ENCODE results near the gene ARHGAP27. TPM values are rescaled to one million over a fixed set of nuclear protein-coding genes. Genes with fewer than 3 reads are reported as not detected.
"Not testable (repeated sequence)": the region's sequence is repeated elsewhere in the genome, so short reads cannot be mapped to it uniquely, and the experiment has no call there.

ARHGAP27 gene
- total and polyA plus RNA-seq, 2 of the 4 experiments (the other 2 are of a cell fraction), result under 0.01 to 0.89 TPM

DNA sequence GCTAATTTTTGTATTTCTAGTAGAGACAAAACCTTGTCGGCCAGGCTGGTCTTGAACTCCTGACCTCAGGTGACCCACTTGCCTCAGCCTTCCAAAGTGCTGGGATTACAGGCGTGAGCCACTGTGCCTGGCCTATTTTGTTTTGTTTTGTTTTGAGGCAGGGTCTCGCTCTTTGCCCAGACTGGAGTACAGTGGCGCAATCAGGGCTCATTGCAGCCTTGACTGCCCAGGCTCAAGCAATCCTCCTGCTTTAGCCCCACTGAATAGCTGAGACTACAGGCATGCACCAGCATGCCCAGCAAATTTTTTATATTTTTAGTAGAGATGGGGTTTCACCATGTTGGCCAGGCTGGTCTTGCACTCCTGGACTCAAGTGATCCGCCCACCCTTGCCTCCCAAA lies 27.8 kb upstream of the ARHGAP27 start:
- H4K8ac ChIP-seq (ENCODE audit: low read depth in 2 of 2, low read length in 2 of 2); H3K4me3 ChIP-seq (ENCODE audit: insufficient read depth, low read depth, low read length); H3K4me2 ChIP-seq (ENCODE audit: low read depth, low read length); H2AFZ ChIP-seq (replicated peaks; ENCODE audit: low read length, poor library complexity); H2BK120ac ChIP-seq (ENCODE audit: low read depth, low read length); H2AK9ac ChIP-seq (replicated peaks; ENCODE audit: low read depth, low read length, poor library complexity); H3K9me3 ChIP-seq (ENCODE audit: control insufficient read depth, insufficient read depth, low read length); H3K9ac ChIP-seq (ENCODE audit: low read depth, low read length); H3K23ac ChIP-seq (ENCODE audit: low read depth, low read length); H4K5ac ChIP-seq (ENCODE audit: low read depth, low read length); H3K27me3 ChIP-seq (ENCODE audit: control insufficient read depth, insufficient read depth, low read length); H2AK5ac ChIP-seq (ENCODE audit: low read depth, low read length); H2BK20ac ChIP-seq (ENCODE audit: low read depth, low read length); H3K14ac ChIP-seq (replicated peaks; ENCODE audit: low read depth, low read length); H3K27ac ChIP-seq (ENCODE audit: insufficient read depth, low read length); H3K79me1 ChIP-seq (ENCODE audit: low read depth in 1 of 2, low read length in 2 of 2); intact Hi-C loops (cut with micrococcal nuclease); H3K4ac ChIP-seq (ENCODE audit: low read depth, low read length); H2BK15ac ChIP-seq (ENCODE audit: low read depth, low read length); H2BK5ac ChIP-seq (ENCODE audit: low read depth, low read length, poor library complexity, severe bottlenecking); POLR2A ChIA-PET (ENCODE audit: unreplicated experiment); BruUV-seq (replicated peaks); in situ Hi-C loops (cut with MboI; ENCODE audit: low sequenced_read_pairs); H3K56ac ChIP-seq (ENCODE audit: extremely low read depth, insufficient read depth, low read length); H3K18ac ChIP-seq (ENCODE audit: low read depth, low read length); CTCF ChIA-PET; dilution Hi-C loops (cut with HindIII; ENCODE audit: low sequenced_read_pairs, unreplicated experiment); H4K20me1 ChIP-seq (ENCODE audit: insufficient read depth, low read length); H3K4me1 ChIP-seq (ENCODE audit: control insufficient read depth, insufficient read depth, low read length); DNase-seq; H4K91ac ChIP-seq (ENCODE audit: insufficient read depth, low read depth, low read length); H3K9me1 ChIP-seq (ENCODE audit: insufficient read depth, low read length): not testable (repeated sequence)
- no CpG with 5 or more reads among the region's 5 CpGs for WGBS, 2 experiments (ENCODE audit: extremely low coverage in 2 of 2, insufficient read length in 1 of 2)
- ATAC-seq (ENCODE audit: low read depth), result peak; percentile 13; the same call in 1 of the 2 replicates
- peaks cover 11% of the 10 kb centered on the region for H3K36me3 ChIP-seq (ENCODE audit: control insufficient read depth, insufficient read depth, low read length)

DNA sequence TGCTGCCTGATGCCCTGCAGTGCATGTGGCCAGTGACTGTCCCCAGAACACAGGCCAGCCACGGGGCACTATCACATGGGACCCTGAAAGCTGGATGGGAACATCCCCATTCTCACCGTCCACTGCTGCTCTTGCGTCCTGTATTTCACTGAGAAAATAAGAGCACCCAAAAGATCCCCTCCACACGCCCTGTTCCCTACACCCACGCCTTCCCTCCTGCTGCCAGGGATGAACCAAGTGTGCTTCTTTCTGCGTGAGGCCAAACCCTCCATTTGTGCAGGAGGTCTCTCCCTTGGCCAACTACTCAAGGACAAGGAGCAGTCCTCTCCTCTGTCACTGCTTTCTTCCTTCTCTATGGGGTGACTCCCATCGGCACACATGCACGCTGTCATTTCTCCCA lies 21.7 kb upstream of the ARHGAP27 start:
- H2AK5ac ChIP-seq (ENCODE audit: low read depth, low read length); DNase-seq; H3K4ac ChIP-seq (ENCODE audit: low read depth, low read length); H3K4me3 ChIP-seq (ENCODE audit: insufficient read depth, low read depth, low read length); H2AK9ac ChIP-seq (replicated peaks; ENCODE audit: low read depth, low read length, poor library complexity); H2BK5ac ChIP-seq (ENCODE audit: low read depth, low read length, poor library complexity, severe bottlenecking); H3K27ac ChIP-seq (ENCODE audit: insufficient read depth, low read length); H3K56ac ChIP-seq (ENCODE audit: extremely low read depth, insufficient read depth, low read length); H4K5ac ChIP-seq (ENCODE audit: low read depth, low read length); H3K18ac ChIP-seq (ENCODE audit: low read depth, low read length); H3K4me2 ChIP-seq (ENCODE audit: low read depth, low read length); H3K4me1 ChIP-seq (ENCODE audit: control insufficient read depth, insufficient read depth, low read length); H3K23ac ChIP-seq (ENCODE audit: low read depth, low read length); H3K79me1 ChIP-seq (ENCODE audit: low read depth in 1 of 2, low read length in 2 of 2); ATAC-seq (ENCODE audit: low read depth); H2BK15ac ChIP-seq (ENCODE audit: low read depth, low read length); H3K27me3 ChIP-seq (ENCODE audit: control insufficient read depth, insufficient read depth, low read length); H2AFZ ChIP-seq (replicated peaks; ENCODE audit: low read length, poor library complexity); BruUV-seq (replicated peaks); H4K20me1 ChIP-seq (ENCODE audit: insufficient read depth, low read length); POLR2A ChIA-PET (ENCODE audit: unreplicated experiment); H4K8ac ChIP-seq (ENCODE audit: low read depth in 2 of 2, low read length in 2 of 2); H2BK120ac ChIP-seq (ENCODE audit: low read depth, low read length); dilution Hi-C loops (cut with HindIII; ENCODE audit: low sequenced_read_pairs, unreplicated experiment); H3K14ac ChIP-seq (replicated peaks; ENCODE audit: low read depth, low read length); CTCF ChIA-PET; H2BK20ac ChIP-seq (ENCODE audit: low read depth, low read length); H3K9me1 ChIP-seq (ENCODE audit: insufficient read depth, low read length); in situ Hi-C loops (cut with MboI; ENCODE audit: low sequenced_read_pairs); H3K9me3 ChIP-seq (ENCODE audit: control insufficient read depth, insufficient read depth, low read length); H4K91ac ChIP-seq (ENCODE audit: insufficient read depth, low read depth, low read length); intact Hi-C loops (cut with micrococcal nuclease); H3K9ac ChIP-seq (ENCODE audit: low read depth, low read length): not testable (repeated sequence)
- WGBS, 2 experiments (ENCODE audit: extremely low coverage in 2 of 2, insufficient read length in 1 of 2), result 100% methylated on average over 1 of the region's 8 CpGs; no CpG with 5 or more reads in 1 of the 2 experiments
- H3K36me3 ChIP-seq (ENCODE audit: control insufficient read depth, insufficient read depth, low read length), result peaks cover 16% of the 10 kb centered on the region; the same call in 1 of the 2 replicates

Data from IMR-90 (cell line).